UCSD-AML1 (cell line): ENCODE measurements around the gene LAMA4.

Experiments used
- DNase-seq: peaks from one replicate; lab custom pipeline; 2025; ENCODE audit not compliant: unreplicated experiment; lab: John Stamatoyannopoulos, UW

The LAMA4 gene, protein sequence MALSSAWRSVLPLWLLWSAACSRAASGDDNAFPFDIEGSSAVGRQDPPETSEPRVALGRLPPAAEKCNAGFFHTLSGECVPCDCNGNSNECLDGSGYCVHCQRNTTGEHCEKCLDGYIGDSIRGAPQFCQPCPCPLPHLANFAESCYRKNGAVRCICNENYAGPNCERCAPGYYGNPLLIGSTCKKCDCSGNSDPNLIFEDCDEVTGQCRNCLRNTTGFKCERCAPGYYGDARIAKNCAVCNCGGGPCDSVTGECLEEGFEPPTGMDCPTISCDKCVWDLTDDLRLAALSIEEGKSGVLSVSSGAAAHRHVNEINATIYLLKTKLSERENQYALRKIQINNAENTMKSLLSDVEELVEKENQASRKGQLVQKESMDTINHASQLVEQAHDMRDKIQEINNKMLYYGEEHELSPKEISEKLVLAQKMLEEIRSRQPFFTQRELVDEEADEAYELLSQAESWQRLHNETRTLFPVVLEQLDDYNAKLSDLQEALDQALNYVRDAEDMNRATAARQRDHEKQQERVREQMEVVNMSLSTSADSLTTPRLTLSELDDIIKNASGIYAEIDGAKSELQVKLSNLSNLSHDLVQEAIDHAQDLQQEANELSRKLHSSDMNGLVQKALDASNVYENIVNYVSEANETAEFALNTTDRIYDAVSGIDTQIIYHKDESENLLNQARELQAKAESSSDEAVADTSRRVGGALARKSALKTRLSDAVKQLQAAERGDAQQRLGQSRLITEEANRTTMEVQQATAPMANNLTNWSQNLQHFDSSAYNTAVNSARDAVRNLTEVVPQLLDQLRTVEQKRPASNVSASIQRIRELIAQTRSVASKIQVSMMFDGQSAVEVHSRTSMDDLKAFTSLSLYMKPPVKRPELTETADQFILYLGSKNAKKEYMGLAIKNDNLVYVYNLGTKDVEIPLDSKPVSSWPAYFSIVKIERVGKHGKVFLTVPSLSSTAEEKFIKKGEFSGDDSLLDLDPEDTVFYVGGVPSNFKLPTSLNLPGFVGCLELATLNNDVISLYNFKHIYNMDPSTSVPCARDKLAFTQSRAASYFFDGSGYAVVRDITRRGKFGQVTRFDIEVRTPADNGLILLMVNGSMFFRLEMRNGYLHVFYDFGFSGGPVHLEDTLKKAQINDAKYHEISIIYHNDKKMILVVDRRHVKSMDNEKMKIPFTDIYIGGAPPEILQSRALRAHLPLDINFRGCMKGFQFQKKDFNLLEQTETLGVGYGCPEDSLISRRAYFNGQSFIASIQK (N-terminal part only)

DNA sequence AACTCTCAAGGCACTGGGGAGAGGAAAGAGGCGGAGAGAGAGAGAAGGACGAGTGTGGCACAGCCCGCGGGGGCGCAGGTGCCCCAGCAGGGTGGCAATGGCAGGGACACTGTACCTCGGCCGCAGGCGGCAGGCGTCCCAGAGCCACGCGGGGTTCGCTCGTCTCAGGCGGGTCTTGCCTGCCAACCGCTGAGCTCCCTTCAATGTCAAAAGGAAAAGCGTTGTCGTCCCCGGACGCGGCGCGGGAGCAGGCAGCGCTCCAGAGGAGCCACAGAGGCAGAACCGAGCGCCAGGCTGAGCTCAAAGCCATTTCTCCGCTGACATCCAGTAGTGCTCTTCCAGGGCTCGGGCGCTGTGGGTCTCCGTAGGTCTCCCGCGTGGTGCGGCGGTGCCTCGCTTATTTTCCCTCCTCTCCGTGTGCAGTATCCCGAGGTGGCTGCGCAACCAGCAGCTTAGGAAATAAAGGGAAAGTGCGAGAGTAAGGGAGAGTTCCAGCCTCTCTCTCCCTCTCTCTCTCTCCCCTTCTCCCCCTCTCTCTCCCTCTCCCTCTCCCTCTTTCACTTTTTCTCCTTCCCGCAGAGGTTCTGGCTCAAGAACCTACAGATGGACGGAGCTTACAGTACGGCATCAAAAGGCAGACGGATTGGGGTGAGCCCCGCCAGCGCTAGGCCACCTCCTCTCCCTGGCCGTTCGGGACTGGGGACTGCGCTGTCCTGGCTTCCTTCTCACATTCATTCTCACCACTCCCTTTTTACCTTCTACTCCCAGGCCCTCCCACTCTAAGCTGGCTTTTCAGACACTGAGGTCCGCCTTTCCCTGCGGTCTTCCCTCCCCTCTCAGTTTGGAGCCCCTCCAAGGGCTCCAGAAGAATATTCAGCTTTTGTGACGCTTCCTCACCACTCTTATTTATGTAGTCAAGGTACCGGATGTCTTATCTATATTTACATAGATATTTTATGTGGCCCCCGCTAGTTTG is at the start of gene LAMA4:
TSS of gene LAMA4 (minus strand) at position 727 of the 976 bp plus-strand sequence. CDS start at position 310, 417 bp downstream.
- DNase-seq: no peak

DNA sequence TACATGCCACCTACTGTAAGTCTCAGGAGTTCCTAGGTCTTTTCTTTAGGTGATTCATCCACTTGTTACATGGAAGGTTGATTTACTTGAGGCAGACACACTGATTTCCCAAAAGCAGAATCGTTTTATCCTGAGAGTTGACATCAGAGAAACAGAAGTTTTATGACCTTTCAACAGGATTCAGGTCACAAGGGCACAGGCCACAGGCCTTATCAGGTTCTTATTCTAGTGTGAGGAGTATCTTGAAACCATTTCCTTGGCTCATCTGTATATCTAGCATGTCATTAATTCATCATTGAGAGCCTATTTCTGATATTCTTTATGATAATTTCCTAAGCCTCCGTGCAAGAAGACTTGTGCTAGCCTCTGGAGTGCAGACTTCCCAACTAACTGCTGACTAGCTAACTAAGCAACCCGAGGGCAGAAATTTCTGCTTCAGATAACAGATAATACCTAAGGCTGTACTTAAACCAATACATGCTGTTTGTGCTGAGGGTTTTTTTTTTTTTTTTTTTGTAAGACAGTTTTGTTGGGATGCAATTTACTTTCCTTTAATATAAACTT is 47.9 kb upstream of the LAMA4 start:
- no peak for DNase-seq

- DNase-seq: no peak
Observed at GRCh38 chr6:112300896-112301295, 46.5 kb upstream of the LAMA4 start.

- no peak for DNase-seq
Observed at GRCh38 chr6:112298816-112299281, 44.5 kb upstream of the LAMA4 start.

DNA sequence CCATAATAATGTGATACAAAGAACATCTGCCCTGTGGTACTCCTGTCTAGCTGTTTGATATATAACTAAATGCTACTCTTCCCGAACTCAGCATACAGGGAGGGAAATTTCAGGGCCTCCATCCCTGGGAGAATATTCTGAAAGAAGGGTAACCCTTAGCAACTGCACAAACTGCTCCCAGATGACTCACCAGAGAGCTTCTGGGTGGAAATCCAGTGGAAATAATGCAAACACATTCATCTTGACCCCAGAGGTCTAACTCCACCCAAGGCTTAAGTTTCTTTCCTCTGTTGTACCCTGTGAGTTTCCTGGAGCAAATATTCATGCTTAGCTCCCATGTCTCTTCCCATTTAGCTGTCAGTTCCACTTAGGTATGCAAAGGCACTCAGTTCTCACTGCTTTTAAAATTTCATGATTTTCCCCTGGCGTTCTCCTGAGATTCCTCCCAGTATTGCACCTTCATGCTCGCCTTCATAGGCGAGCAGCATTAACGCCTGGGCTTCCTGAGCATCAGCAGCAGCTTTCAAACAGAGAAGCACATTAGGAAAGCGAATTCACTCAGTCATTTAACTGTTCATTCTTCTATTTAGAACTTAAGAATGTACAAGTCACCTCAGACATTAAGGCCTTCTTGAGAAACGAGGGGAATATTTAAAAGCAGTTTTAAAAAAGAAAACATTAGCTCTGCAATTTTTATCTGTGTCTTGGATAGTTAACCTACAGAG is 43.8 kb upstream of the LAMA4 start:
- DNase-seq: no peak

DNA sequence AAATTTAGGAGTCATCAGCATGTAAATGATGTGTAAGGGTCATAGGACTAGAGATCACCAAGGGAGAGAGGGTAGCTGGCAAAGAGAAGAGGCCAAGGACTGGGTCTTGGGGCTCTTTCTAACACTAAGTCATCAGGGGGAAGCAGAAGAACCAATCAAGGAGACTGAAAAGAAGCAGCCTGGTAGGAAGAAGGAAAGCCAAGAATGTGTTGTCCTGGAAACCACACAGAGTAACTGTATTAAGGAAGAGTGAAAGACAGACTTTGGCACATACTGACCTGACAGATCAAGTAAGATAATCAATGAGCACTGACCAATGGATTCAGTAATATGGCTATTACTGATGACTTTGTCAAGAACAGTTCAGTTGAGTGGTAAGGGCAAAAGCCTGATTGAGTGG is 42.3 kb upstream of the LAMA4 start:
- DNase-seq: no peak

DNA sequence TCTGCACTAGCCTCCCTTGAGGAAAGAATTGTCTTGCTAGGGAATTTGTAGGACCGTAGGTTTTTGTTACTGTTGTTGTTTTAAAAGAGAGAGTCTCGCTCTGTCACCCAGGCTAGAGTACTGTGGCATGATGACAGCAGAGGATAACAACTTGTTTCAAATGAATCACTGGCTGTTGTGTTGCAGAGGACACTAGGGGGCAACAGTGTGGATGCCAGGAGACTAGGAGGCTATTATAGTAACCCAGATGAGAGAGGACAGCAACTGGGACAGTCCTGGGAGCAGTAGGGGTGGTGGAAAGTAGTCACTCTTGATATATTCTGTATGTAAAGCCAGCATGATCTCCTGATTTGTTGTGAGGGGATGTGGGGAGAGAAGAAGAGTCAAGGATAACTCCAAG is 41.8 kb upstream of the LAMA4 start:
- DNase-seq: no peak

- DNase-seq: no peak
Observed at GRCh38 chr6:112291161-112291762, 36.9 kb upstream of the LAMA4 start.

- DNase-seq: no peak
Observed at GRCh38 chr6:112289038-112289566, 34.7 kb upstream of the LAMA4 start.

GRCh38 chr6:112288475-112288874 is 34.1 kb upstream of the LAMA4 start:
- DNase-seq: no peak

DNA sequence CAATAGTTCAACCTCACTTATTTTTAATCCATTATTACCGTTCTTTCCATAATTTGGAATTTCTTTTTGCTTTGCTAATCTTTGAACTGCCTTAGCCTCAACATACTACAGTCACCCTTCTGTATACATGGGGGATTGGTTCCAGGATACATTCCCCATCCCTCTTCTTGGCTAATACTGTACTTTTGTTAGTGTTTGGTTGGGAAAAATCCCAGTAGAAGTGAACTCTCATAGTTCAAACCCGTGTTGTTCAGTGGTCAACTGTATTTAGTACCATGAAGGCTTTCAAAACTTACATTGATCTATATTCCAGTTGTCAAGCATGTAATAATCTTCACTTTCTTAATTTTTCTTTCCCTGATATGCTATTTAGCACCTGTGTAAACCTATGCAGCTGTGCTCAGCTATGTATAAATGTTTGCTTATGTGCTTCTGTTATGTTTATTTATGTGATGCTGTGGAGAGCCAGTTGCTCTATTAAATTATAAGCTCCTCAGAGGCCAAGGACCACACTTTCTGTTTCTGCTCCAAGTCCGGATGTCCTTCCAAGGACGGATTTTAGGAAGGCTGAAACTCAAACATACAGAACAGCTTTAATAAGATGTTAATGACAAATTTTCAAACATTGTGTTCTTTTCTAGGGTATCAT is 33.3 kb upstream of the LAMA4 start:
- no peak for DNase-seq

DNA sequence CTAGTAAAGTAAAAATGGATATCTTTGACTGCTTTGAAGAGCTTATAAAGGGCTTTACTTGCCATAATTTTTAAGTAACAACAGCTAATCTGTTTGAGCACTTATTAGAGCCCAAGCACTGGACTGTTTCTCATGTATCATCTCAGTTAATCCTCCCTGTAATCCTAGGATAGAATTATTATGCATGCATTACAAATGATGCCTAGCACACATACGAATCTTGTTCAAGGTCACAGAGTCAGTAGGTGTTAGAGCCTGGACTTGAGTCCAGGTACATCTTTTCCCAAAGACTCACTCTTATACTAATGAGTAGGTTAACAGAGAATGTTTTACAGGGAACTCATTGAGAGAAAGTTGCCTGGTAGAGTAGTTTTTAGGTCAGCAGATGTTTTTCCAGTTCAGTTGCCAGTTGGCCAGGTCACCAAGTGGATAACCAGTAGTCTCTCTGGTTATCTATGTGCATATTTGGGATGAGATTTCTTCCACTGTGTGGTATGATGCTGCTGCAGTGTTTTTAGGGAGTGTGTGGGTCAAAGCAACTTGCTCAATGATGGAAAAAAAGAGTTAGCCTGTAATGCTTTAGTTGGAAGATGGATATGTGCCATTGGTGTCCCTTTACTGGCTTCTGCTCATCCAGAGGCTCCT is 32.3 kb upstream of the LAMA4 start:
- DNase-seq: no peak

GRCh38 chr6:112286010-112286409 is 31.6 kb upstream of the LAMA4 start:
- DNase-seq: peak; percentile 10

DNA sequence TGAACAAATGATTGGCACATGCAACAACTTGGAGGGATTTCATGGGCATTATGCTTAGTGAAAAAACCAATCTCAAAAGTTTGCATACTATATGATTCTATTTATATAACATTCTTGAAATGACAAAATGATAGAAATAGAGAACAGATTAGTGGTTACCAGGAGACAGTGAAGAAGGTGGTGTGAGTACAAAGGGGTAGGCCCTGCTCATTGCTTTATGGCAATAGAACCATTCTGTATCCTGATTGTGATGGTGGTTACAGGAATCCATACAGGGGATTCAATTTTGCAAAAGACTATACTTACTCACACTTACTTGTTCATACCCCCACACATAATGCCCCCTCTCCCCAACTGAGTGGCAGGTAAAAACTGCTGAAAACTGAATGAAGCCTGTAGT is 30.2 kb upstream of the LAMA4 start:
- DNase-seq: no peak

- DNase-seq: no peak
Observed at GRCh38 chr6:112283621-112284020, 29.3 kb upstream of the LAMA4 start.

GRCh38 chr6:112281821-112282615 is 27.7 kb upstream of the LAMA4 start:
- DNase-seq: no peak
